GM20000 (cell line): ENCODE results near the gene HOXB6.
A peak's percentile ranks its signal among the peaks of the same experiment; 100 is the strongest.

Experiments
- DNase-seq: peaks from one replicate; pipeline ENCODE4 v3.0.0; 2012; ENCODE audit warnings: low spot score
- CTCF ChIP-seq: IDR thresholded peaks from 2 replicates; pipeline ENCODE4 v1.5.1; 2012; ENCODE audit warnings: mild to moderate bottlenecking, control low read depth; ENCODE audit errors: extremely low read depth, missing control alignments

HOXB6 gene

GRCh38 chr17:48612854-48613691, 8.3 kb upstream of the HOXB6 start:
- DNase-seq: peak; percentile 84
- TF ChIP-seq CTCF: no peak

GRCh38 chr17:48612456-48612853, 7.7 kb upstream of the HOXB6 start:
- DNase-seq: no peak
- no peak for TF ChIP-seq CTCF

GRCh38 chr17:48611681-48612455, 7.1 kb upstream of the HOXB6 start:
- DNase-seq: no peak

GRCh38 chr17:48611213-48611612, 6.4 kb upstream of the HOXB6 start:
- DNase-seq: no peak
- no peak for TF ChIP-seq CTCF

More at GRCh38 chr17:48611681-48612455, 7.1 kb upstream of the HOXB6 start:
- no peak for TF ChIP-seq CTCF

GRCh38 chr17:48610282-48611211, 5.8 kb upstream of the HOXB6 start, which contains the start of gene HOXB7:
TSS of gene HOXB7 (minus strand) at chr17:48611017. CDS start at chr17:48610918, 99 bp downstream.
- TF ChIP-seq CTCF: no peak
- DNase-seq: peak; percentile 87

- no peak for TF ChIP-seq CTCF
- no peak for DNase-seq
Measured at GRCh38 chr17:48609759-48610281, 5.0 kb upstream of the HOXB6 start.
